ENCODE data around the gene C16orf82. TPM values are rescaled to one million over a fixed set of nuclear protein-coding genes. Genes with fewer than 3 reads are reported as not detected.

C16orf82 gene
- total RNA-seq (2021), result not detected in 2 replicates
- long read RNA-seq, result 0 reads

DNA sequence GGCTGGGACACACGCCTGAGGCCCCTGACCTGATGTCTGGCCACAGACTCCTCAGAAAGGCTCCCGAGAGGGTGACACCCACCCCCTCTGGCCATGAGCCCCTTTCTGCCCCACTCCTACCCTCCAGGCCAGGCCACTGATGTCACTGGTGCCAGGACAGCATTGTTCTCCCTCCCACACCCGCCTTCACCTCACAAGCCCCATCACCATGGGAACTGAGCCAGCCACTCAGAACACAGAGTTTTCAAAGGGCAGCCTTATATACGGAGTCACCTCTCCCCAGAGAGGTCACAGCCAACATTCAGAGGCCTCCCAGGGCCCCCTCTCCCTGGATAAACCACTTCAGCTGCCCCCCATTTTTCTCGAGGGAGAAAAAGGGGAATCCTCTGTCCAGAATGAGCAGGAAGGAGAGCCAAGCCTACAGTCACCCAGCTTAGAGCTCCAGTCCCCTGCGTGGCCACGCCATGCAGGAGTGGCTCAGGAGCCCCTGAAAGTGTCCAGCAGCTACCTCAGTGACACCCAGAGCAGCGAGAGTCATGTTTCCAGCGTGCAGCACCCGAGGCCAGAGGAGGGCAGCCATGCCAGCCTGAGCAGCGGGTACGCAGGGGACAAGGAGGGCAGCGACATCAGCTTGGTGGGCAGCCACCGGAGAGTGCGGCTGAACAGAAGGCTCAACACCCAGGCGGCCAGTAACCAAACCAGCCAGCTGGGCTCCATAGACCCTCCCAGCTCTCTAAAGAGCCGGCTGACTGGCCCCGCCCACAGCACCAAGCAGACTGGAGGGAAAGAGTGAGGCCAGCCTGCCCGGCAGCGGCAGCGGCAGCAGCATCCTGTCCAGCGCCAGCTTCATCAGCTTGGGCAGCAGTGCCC lies at the start of gene C16orf82:
C16orf82 (plus strand) TSS at position 260 of the 870 bp plus-strand sequence.
- Histone ChIP-seq H3K27me3 (ENCODE audit: insufficient read depth, low read length) (peaks cover 4% of the 10 kb centered on the region; the same call in 1 of the 2 replicates), H4K5ac (ENCODE audit: insufficient read length, low read depth, low read length) (no peak within 1 kb of the TSS), H3T11ph (ENCODE audit: low read length) (no peak within 1 kb of the TSS), H3K27ac (ENCODE audit: insufficient read length, low read depth, low read length) (no peak within 1 kb of the TSS), H2AK5ac (ENCODE audit: insufficient read length, low read length) (no peak within 1 kb of the TSS), H2BK12ac (ENCODE audit: insufficient read length, low read depth, low read length) (no peak within 1 kb of the TSS), H3K4ac (ENCODE audit: low read depth, low read length) (no peak within 1 kb of the TSS), H2BK5ac (ENCODE audit: insufficient read length, low read length) (no peak within 1 kb of the TSS), H3K4me1 (ENCODE audit: insufficient read depth, low read length) (no peaks in the 10 kb centered on the region), H4K91ac (ENCODE audit: insufficient read length, low read depth, low read length) (no peak within 1 kb of the TSS), H3K14ac (ENCODE audit: insufficient read depth, low read length) (no peak within 1 kb of the TSS), H2BK120ac (ENCODE audit: low read depth, low read length, poor library complexity, severe bottlenecking) (no peak within 1 kb of the TSS), H3K4me2 (ENCODE audit: insufficient read depth, insufficient read length, low read length) (no peak within 1 kb of the TSS), H4K20me1 (ENCODE audit: control insufficient read depth, insufficient read depth, insufficient read length) (no peaks in the 10 kb centered on the region), H2BK15ac (ENCODE audit: low read depth, low read length) (no peak within 1 kb of the TSS), H3K79me1 (ENCODE audit: insufficient read depth, low read depth, low read length, poor library complexity, severe bottlenecking) (no peaks in the 10 kb centered on the region), H2AFZ (ENCODE audit: low read length) (no peak within 1 kb of the TSS), H3K79me2 (ENCODE audit: insufficient read depth, low read length) (no peaks in the 10 kb centered on the region), H2BK20ac (ENCODE audit: low read depth, low read length, poor library complexity, severe bottlenecking) (no peak within 1 kb of the TSS), H3K56ac (ENCODE audit: insufficient read length, low read depth, low read length) (no peak within 1 kb of the TSS), H4K8ac (replicated peaks; ENCODE audit: insufficient read length, low read depth, low read length) (no peak within 1 kb of the TSS), H3K23me2 (ENCODE audit: insufficient read length, low read depth, low read length, poor library complexity, severe bottlenecking) (no peaks in the 10 kb centered on the region), H3K9me3 (ENCODE audit: control insufficient read depth, low read depth, low read length) (no peaks in the 10 kb centered on the region), H3K18ac (ENCODE audit: insufficient read length, low read depth, low read length) (no peak within 1 kb of the TSS), H3K9ac (ENCODE audit: extremely low read depth, insufficient read length, low read length) (no peak within 1 kb of the TSS), H3K23ac (ENCODE audit: insufficient read length, low read depth, low read length) (no peak within 1 kb of the TSS)
- Mint-ChIP-seq H3K27ac (no peak within 1 kb of the TSS; a peak in 1 of 7 replicates), H3K4me1 (peaks cover 4 to 11% of the 10 kb centered on the region in 2 experiments), H3K27me3 (ENCODE audit: low read depth) (peaks cover 15% of the 10 kb centered on the region), H3K9me3 (no peaks in the 10 kb centered on the region), H3K4me3 (no peak within 1 kb of the TSS), H3K36me3 (ENCODE audit: insufficient read depth in 1 of 3, low read depth in 3 of 3) (no peaks in the 10 kb centered on the region; a peak in 1 of 7 replicates)
- TF ChIP-seq, protein P1, sequence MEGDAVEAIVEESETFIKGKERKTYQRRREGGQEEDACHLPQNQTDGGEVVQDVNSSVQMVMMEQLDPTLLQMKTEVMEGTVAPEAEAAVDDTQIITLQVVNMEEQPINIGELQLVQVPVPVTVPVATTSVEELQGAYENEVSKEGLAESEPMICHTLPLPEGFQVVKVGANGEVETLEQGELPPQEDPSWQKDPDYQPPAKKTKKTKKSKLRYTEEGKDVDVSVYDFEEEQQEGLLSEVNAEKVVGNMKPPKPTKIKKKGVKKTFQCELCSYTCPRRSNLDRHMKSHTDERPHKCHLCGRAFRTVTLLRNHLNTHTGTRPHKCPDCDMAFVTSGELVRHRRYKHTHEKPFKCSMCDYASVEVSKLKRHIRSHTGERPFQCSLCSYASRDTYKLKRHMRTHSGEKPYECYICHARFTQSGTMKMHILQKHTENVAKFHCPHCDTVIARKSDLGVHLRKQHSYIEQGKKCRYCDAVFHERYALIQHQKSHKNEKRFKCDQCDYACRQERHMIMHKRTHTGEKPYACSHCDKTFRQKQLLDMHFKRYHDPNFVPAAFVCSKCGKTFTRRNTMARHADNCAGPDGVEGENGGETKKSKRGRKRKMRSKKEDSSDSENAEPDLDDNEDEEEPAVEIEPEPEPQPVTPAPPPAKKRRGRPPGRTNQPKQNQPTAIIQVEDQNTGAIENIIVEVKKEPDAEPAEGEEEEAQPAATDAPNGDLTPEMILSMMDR (conservative IDR thresholded peaks at IDR 0.05), result no peak
- WGBS (ENCODE audit: extremely low coverage, insufficient read length, low lambda C conversion rate), result no CpG with 5 or more reads among the region's 22 CpGs
- peak; percentile 63 for DNase-seq
